Stimulated activated effector memory CD8-positive, alpha-beta T cell treated with anti-CD3 and anti-CD28 coated beads, Interleukin-12 subunit alpha, Interleukin-12 subunit beta, amount 100 ng/mL, for 72 hours (primary cell): ENCODE results near the gene DUSP7.

ENCODE experiments used
- ATAC-seq: fragments of 150-1000 bp; cut with Tn5 transposase; 2 replicates; pipeline ENCODE4 v1.10.0; 2021
- DNase-seq, 2 donors: peaks; one replicate each; pipeline ENCODE4 v3.0.0; 2021 to 2022; ENCODE audit warnings: low spot score in 2 of 2
- H3K27ac Mint-ChIP-seq: one replicate; pipeline ENCODE4 v1.8.0; 2022; ENCODE audit warnings: mild to moderate bottlenecking, mixed read lengths
- H3K36me3 Mint-ChIP-seq: one replicate; pipeline ENCODE4 v1.8.0; 2022; ENCODE audit warnings: mild to moderate bottlenecking, mixed read lengths
- H3K4me1 Mint-ChIP-seq: one replicate; pipeline ENCODE4 v1.8.0; 2022; ENCODE audit warnings: mixed read lengths
- H3K4me3 Mint-ChIP-seq: one replicate; pipeline ENCODE4 v1.8.0; 2022; ENCODE audit warnings: mild to moderate bottlenecking, mixed read lengths
- H3K9me3 Mint-ChIP-seq: one replicate; pipeline ENCODE4 v1.8.0; 2022; ENCODE audit warnings: mixed read lengths

Gene DUSP7

DNA sequence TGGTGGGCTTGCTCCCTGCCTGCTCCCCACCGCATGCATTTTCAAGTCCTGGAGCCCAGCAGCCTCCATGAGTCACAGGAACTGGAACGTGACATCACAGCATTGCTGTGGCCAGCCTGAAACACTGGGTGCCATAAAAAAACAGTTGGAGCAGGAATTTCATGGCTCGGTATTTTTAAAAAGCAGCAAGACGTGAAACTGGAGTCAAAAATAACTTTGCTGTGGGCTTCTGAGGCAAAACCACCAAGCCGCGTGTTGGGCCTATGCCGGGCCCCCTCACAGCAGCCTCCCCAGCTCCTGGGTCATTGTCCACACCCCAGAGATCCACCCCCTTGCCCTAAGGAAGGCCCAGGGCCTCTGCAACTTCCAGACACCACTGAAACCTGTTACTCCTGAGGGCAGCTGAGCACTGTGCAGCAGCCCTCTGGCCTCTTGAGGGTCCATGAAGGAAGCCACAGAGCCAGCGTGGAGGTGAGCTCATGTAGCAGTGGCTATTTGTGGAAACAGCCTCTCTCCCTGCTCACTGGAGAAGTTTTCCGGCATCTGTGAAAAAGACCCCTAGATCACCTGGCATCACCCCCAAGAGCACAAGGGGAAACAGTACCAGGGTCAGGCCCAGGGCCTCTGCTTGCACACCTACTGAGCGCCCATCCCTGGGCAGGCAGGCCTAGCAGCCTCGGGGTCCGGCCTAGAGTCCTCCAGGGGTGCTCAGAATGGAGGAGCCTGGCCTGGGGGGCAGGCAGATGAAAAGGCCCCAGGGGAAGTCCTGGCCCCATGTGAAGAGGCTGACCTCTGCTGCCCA, 34.0 kb upstream of the DUSP7 start:
- Mint-ChIP-seq H3K36me3 (peaks cover 6% of the 10 kb centered on the region), H3K4me1 (peaks cover 25% of the 10 kb centered on the region), H3K9me3 (no peaks in the 10 kb centered on the region), H3K27ac (no peak overlapping the region), H3K4me3 (no peak overlapping the region)
- DNase-seq, result no peak
- no peak for ATAC-seq

DNA sequence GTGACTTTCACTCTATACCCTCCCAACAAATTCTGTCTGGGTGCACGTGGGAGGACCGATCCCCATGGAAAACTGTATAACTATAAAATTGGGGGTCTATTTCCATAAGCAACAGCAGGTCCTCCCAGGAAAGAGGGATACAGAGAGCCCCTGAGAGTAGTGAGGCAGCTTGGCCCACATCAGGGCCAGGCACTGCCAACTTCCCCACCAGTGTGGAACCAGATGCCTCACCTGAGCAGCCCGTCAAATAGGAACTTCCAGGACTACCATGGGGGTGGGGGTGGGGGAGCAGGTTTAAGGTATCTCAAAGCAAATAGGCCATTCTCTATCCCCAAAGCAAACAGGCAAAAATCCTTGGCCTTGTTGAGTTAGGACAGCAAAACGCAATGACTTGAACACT, 33.3 kb upstream of the DUSP7 start:
- ATAC-seq, result no peak
- Mint-ChIP-seq H3K4me3 (no peak overlapping the region), H3K4me1 (peaks cover 32% of the 10 kb centered on the region), H3K36me3 (peaks cover 6% of the 10 kb centered on the region), H3K9me3 (no peaks in the 10 kb centered on the region), H3K27ac (no peak overlapping the region)
- no peak for DNase-seq

DNA sequence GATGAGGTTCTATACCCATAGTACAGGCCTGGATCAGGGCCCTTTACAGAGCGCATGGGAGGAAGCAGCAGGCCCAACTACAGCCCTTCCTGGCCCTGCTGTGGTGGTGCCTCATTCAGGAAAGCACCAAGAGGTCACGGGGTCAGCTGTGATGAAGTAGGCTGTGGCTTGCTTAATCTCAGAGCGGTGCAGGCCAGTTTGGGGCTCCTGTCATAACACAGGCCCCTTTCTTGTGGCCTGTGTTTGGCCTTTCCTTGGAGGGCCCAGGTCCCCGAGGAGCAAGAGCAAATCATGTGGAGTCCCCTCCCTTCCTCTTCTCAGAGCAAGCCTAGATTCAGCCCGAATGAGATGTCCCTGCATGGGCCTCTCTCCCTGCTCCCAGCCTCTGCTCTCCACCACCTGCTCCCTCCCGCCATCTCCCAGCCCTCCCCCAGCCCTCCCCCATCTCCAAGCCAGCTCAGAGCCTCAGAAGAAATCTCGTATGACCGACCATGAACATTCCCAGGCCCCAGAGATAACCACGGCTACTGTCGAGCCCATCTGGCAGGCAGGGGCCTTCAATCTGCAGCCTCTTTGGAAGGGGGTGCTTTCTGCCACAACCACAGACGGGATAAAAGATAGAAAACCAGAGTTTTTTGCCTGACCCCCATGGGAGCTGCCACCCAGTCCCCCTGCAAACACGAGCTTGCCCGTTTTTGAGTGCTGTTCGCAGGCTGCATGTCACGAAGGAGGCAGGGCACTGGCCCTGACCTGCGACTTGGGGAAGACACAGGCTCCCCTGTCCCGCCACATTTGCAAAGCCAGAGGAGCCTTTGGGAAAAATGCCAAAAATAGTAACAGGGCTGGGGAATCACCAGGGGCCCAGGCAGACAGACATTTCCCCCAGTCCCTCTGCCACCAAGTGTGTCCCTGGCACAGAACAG, 32.3 kb upstream of the DUSP7 start:
- H3K9me3 Mint-ChIP-seq, result no peaks in the 10 kb centered on the region
- no peak overlapping the region for H3K27ac Mint-ChIP-seq
- DNase-seq, result no peak
- H3K4me3 Mint-ChIP-seq, result no peak overlapping the region
- ATAC-seq, result peak; percentile 67
- H3K4me1 Mint-ChIP-seq, result peaks cover 34% of the 10 kb centered on the region
- peaks cover 2% of the 10 kb centered on the region for H3K36me3 Mint-ChIP-seq

DNA sequence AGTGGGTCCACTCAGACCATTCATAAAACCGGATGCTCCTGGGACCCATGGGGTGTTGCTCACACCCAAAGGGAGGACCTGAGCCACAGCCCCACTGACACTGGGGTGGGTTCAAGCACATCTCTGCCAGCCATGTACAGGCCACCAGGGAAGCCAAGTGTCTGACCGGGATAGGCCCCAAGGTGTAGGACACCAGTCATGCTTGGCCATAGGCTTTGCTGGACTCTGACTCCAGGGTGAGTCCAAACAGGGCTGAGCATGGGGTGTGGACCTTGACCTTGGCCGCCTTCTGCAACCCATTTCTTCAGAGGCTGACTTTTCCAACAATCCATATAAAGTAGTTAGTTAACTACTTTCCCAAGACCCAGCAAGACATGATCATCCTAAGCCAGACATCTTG, 31.4 kb upstream of the DUSP7 start:
- peaks cover 6% of the 10 kb centered on the region for H3K36me3 Mint-ChIP-seq
- peak overlapping the region; percentile 37 for H3K4me3 Mint-ChIP-seq
- ATAC-seq (no peak), DNase-seq (no peak)
- no peaks in the 10 kb centered on the region for H3K9me3 Mint-ChIP-seq
- H3K4me1 Mint-ChIP-seq, result peaks cover 34% of the 10 kb centered on the region
- peak overlapping the region; percentile 89 for H3K27ac Mint-ChIP-seq

DNA sequence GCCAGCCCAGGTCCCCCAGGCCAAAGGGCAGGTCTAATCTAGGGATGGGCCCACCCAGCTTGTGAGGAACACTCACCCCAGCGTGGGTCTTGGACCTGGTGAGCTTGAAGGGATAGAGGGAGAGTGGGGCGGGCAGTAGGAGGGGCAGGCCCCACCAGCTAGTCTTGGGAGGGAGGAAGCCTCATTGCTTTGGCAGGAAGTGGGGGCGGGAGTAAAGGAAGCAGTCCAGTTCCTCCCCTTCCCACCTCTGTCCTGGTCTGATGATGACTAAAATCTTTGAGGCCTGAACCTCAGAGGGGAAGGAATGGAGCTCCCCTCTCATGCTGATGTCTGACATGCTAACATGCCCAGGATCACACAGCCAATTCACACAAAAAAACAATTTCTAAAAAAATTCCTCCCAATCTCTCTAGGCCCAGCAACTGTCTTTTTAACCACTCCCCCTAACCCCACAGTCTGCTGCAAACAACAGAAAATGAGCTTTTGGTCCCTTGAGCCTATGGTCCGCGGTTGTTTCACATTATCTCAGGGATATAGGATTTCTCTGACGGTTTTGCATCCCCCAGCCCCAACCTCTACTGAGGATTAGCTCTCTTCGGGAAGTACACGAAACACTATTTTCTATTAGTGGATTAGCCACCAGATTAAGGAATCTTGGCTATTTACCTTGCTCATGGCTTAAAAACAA, 30.7 kb upstream of the DUSP7 start:
- peak overlapping the region; percentile 89 for H3K27ac Mint-ChIP-seq
- peaks cover 6% of the 10 kb centered on the region for H3K36me3 Mint-ChIP-seq
- H3K9me3 Mint-ChIP-seq, result no peaks in the 10 kb centered on the region
- peak overlapping the region; percentile 37 for H3K4me3 Mint-ChIP-seq
- DNase-seq, result no peak
- peaks cover 34% of the 10 kb centered on the region for H3K4me1 Mint-ChIP-seq
- ATAC-seq, result no peak

DNA sequence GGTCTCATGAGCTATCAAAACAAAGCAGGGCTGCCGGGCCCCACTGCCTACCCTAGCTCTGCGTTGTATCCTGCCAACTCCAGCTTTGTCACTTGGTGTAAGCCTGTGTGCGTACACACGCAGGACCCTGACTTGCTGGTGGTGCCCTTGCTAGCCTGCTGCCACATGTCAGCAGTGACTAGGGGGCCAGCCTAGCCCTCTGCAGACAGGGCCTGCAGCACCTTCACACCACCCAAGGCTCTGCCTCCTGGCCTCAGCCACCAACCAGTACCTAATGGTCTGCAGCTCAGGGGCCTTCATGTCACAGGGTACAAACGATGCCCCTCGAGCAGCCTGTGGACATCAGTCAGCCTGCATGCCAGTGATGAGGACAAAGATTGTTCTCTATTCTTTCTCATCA, 30.1 kb upstream of the DUSP7 start:
- Mint-ChIP-seq H3K27ac (peak overlapping the region; percentile 89), H3K36me3 (peaks cover 6% of the 10 kb centered on the region), H3K4me1 (peaks cover 34% of the 10 kb centered on the region), H3K9me3 (no peaks in the 10 kb centered on the region), H3K4me3 (peak overlapping the region; percentile 37)
- DNase-seq, result no peak
- peak; percentile 1 for ATAC-seq

DNA sequence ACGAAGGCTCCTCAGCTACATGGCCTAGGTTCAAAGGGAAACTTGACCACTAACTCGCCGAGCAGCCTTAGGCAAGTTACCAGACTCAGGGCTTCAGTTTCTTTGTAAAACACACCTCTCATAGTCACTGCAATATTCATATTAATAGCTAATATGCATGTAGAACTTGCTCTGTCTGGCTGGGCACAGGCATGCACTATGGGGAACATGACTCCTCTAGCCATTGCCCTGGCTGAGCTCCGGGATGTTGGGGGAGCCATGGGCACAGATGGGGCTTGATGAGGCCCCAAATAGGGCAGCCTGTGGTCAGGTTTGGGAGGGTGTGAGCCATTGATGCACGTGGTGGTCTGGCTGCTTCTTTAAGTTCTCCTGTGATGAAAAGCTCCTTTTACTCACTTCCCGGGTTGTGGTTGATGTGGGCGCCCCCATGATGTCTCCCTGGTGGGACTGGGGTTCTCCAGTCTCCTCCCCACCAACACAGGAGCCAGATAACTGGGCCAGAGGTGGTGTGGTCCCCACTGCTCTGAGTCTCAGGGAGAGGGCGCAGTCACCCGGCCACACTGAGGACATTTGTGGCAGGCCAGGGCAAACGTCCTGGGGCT, 29.4 kb upstream of the DUSP7 start:
- Mint-ChIP-seq H3K36me3 (peaks cover 6% of the 10 kb centered on the region), H3K9me3 (no peaks in the 10 kb centered on the region), H3K27ac (peak overlapping the region; percentile 89), H3K4me1 (peaks cover 34% of the 10 kb centered on the region), H3K4me3 (peak overlapping the region; percentile 37)
- DNase-seq, result no peak
- peak; percentile 74 for ATAC-seq

DNA sequence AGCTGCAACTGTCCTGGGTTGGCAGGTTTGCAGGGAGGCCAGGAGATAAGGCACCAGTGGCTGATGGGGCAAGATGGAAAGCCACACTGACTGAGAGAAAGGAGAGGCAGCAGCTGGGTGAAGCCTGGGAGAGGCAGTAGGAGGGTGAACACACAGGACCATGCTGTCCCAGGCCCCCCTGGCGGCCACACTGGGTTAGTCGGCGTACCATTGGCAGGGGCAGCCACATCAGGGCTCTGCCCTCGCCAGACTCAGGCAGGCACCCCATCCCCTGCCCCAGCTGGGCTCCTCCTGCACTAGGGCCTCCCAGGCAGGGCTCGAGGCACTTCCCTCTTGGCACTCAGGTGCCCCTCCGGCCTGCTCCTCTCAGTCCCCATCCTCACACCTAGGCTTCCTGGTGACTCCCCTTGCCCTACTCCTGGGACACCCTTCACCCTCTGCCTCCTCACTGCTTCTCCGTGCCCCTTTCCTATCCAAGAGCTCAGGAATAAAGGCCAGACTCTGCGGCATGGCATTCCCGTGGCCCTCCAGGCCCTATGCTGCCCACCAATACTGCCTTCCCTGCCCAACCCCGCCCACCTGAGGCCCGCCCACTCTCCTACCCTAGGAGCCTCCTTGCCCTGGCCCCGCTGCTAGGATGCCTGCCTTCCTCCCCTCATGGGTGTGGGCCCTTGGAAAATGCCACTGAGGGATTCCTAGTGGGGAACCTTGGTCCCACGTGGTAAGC, 28.7 kb upstream of the DUSP7 start:
- DNase-seq, result no peak
- H3K9me3 Mint-ChIP-seq, result no peaks in the 10 kb centered on the region
- peak overlapping the region; percentile 37 for H3K4me3 Mint-ChIP-seq
- ATAC-seq, result no peak
- H3K36me3 Mint-ChIP-seq, result peaks cover 6% of the 10 kb centered on the region
- peaks cover 34% of the 10 kb centered on the region for H3K4me1 Mint-ChIP-seq
- H3K27ac Mint-ChIP-seq, result peak overlapping the region; percentile 89

DNA sequence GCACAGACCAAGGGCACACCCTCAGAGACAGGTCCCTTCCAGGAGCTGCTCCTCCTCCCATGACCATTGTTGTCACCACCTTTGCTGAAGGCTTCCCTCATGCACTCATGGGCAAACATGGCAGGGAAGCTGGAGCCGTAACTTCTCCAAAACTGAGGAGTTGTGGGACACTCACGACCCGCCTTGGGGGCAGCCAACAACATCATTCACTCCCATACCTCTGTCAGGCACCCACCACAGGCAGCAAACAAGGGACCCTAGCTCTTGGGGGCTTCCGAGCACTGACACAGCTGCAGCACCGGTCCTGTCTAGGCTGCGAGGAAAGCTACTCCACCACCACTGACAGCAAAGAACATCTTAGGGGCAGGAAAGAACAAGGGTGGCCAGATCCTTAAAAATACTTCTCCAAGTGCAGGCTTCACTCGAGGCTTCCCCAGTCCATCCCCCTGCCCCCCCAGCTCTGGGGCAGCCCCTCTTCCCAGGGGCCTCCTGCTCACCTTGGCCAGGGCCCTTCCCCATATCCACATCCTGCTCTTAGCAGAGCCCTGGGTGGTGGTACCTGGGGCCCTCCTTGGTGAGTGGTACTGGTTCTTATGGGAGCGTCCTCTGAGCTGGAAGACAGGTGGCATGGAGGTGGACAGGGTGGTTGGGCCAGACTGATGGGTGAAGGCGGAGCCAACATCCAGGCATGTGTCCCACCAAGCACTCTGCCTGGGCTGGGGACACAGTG, 28.0 kb upstream of the DUSP7 start:
- ATAC-seq (no peak), DNase-seq (no peak)
- H3K36me3 Mint-ChIP-seq, result peaks cover 6% of the 10 kb centered on the region
- H3K9me3 Mint-ChIP-seq, result no peaks in the 10 kb centered on the region
- peaks cover 34% of the 10 kb centered on the region for H3K4me1 Mint-ChIP-seq
- no peak overlapping the region for H3K4me3 Mint-ChIP-seq
- no peak overlapping the region for H3K27ac Mint-ChIP-seq

DNA sequence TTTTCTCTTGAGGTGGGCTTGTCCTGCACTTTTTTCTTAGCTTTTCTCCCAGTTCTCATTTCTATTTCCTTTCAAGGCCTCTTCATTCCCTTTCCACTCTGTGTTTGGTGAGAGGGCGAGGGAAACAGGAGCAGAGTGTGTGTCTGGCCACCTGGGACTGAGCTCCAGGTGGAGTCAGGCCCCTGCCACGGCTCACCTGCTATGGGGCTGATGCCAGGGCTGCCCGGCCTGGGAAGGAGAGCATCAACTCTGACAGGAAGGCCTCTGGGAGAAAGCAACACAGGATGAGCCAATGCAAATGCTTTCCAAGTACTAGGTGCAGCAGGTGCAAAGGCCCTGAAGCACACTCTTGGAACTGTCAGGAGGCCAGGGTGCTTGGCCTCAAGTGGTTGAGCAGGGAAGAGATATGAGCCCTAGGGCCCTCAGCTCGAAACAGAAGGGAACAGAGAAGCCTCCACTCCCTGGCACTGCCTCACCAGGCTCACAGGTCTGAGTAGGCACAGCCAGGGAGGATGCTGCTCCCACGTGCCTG, 27.3 kb upstream of the DUSP7 start:
- Mint-ChIP-seq H3K4me1 (peaks cover 34% of the 10 kb centered on the region), H3K9me3 (no peaks in the 10 kb centered on the region), H3K4me3 (no peak overlapping the region), H3K27ac (peak overlapping the region; percentile 45), H3K36me3 (peaks cover 6% of the 10 kb centered on the region)
- DNase-seq (no peak), ATAC-seq (no peak)

DNA sequence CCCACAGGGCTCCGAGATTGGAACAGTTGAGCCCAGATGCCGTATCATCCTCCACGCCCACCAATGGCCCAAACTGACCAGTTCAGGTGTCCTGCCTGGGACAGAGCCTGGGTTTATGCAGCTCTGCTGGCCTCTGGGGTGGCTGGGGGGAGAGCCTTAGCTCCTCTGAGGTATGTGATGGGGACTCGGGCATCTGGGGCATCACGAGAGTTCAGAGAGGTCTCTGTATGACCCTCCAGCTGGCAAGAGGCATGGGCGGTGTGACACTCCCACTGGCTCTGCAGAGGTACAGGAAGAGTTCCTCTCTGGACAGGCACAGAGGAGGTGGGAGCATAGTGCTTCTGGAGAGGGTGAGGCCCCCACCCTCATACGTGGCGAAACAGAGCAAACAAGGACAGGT, 26.6 kb upstream of the DUSP7 start:
- Mint-ChIP-seq H3K27ac (peak overlapping the region; percentile 45), H3K36me3 (peaks cover 6% of the 10 kb centered on the region), H3K9me3 (no peaks in the 10 kb centered on the region), H3K4me3 (no peak overlapping the region), H3K4me1 (peaks cover 34% of the 10 kb centered on the region)
- DNase-seq (no peak), ATAC-seq (no peak)

DNA sequence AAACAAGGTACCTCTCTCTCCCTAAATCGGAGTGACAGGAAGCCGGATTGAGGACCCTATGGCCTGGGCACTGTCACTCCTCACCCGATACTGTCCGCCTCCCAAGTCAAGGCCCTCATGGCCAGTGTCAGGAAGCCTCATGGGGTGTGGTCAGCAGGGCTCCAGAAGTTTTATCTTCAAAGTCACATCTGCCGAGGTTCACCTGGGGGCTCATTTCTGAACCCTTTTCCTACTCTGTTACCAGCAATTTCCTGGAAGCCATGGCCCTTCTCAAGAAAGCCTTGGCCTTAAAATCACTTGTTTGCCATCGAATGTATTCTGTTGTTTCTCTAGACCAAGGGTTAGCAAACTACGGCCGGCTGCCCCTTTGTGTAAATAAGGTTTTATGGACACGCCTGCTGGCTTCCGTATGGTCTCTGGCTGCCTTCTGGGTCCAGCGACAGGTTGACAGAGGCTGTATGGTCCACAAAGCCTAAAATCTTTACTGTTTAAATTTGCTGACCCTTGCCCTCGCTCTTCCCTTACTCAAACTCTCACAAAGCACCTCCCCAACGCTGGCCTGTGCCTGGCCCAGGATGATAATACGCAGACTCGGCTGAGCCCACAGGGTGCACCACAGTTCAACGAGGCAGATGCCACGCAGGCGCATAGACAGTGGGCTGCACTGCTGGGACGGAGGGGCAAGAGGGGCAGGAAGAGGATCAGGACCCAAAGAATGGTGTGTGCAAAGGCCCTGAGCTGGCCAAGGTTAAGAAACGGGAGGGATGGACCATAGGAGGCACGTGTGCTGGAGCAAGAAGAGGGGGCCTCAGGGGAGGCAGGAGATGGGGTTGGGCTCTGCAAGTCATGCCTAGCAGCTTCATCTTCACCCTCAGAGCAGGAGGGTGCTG, 24.7 kb upstream of the DUSP7 start:
- DNase-seq (no peak), ATAC-seq (no peak)
- no peaks in the 10 kb centered on the region for H3K9me3 Mint-ChIP-seq
- peak overlapping the region; percentile 81 for H3K27ac Mint-ChIP-seq
- no peak overlapping the region for H3K4me3 Mint-ChIP-seq
- H3K36me3 Mint-ChIP-seq, result peaks cover 6% of the 10 kb centered on the region
- peaks cover 16% of the 10 kb centered on the region for H3K4me1 Mint-ChIP-seq

DNA sequence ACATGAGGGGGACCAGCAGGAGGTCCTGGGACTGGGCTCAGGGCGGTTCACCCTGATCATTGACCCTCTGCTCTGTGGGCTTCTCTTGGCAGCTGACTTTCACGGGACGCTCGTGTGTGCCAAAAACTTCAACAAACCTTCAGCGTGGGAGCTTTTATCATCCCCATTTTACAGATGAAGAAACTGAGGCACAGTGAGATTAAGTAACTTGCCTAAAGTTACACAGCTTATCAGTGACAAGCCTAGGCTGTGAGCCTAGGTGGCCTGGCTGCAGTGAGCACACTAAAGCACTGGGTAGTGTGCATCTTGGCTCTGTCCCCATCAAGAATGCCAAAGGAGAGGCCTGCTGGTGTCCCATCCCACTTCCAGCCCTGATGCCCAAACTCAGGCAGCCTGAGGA, 23.6 kb upstream of the DUSP7 start:
- ATAC-seq (no peak), DNase-seq (no peak)
- Mint-ChIP-seq H3K9me3 (no peaks in the 10 kb centered on the region), H3K4me1 (peaks cover 5% of the 10 kb centered on the region), H3K4me3 (no peak overlapping the region), H3K27ac (no peak overlapping the region), H3K36me3 (peaks cover 11% of the 10 kb centered on the region)
